ENCODE measurements around the gene SYNE3. TPM values are rescaled to one million over a fixed set of nuclear protein-coding genes. Genes with fewer than 3 reads are reported as not detected.
A peak's percentile ranks its signal among the peaks of the same experiment; 100 is the strongest.

SYNE3 gene
- total and polyA plus RNA-seq, 9 of the 15 experiments (the other 6 are each of a cell fraction or from before 2014, with no cell fraction given) = 0.04 to 3.1 (median 0.55) TPM

GRCh38 chr14:95541932-95542930 lies 25.8 kb upstream of the SYNE3 start:
- 23% methylated on average over 8 of the region's 8 CpGs for WGBS (ENCODE audit: insufficient coverage, low coverage, missing lambda C conversion rate)
- peaks cover 17 to 71% of the 10 kb centered on the region in 2 experiments for H3K4me1 ChIP-seq (replicated peaks in 1 of 2; ENCODE audit: control insufficient read depth in 2 of 2, insufficient read depth in 2 of 2, low read length in 2 of 2)
- no peak overlapping the region for H3K4me3 ChIP-seq
- FAIRE-seq (peak; percentile 80), DNase-seq (ENCODE audit: extremely low read depth in 1 of 4, low spot score in 3 of 4) (peak in 2 of 4 experiments; percentile 45 to 53), ATAC-seq (peak; percentile 50)
- peaks cover 93% of the 10 kb centered on the region for H3K79me2 ChIP-seq (ENCODE audit: control insufficient read depth, insufficient read depth, low read length)
- H3K9ac ChIP-seq (ENCODE audit: insufficient read depth in 1 of 2, low read depth in 2 of 2, low read length in 2 of 2) = peak overlapping the region in 1 of 2 experiments; percentile 42; a peak in 2 of 4 replicates
- intact Hi-C loops (cut with micrococcal nuclease) = no loop called here
- BruUV-seq (replicated peaks) = no TSS peak
- in situ Hi-C loops (cut with MboI) = no loop called here
- H3K4me2 ChIP-seq (ENCODE audit: insufficient read depth, low read length) = peak overlapping the region; percentile 65
- ChIA-PET CTCF (ENCODE audit: low intra/inter-chr PET ratio) (no interaction called here), POLR2A (interaction anchor here (1.1 kb wide), 1 partner anchor 19 kb away, joined by 3 read pairs; no protein-coding TSS in a partner anchor)
- no peaks in the 10 kb centered on the region for H3K27me3 ChIP-seq (ENCODE audit: control insufficient read depth in 2 of 2, insufficient read depth in 2 of 2, low read length in 2 of 2)
- peaks cover 46% of the 10 kb centered on the region for H3K36me3 ChIP-seq (ENCODE audit: control insufficient read depth, insufficient read depth, low read length)
- no peaks in the 10 kb centered on the region for H3K9me3 ChIP-seq (replicated peaks; ENCODE audit: control insufficient read depth, insufficient read depth, low read depth, low read length)
- H2AFZ ChIP-seq (ENCODE audit: low read depth, low read length) = no peak overlapping the region
- peaks cover 22% of the 10 kb centered on the region; the same call in 1 of the 2 replicates for H4K20me1 ChIP-seq (replicated peaks; ENCODE audit: control insufficient read depth, insufficient read depth, low read length)
- peak overlapping the region; percentile 41 for H3K27ac ChIP-seq (ENCODE audit: extremely low read depth, low read depth, low read length)
- no peaks in the 10 kb centered on the region for H3K9me1 ChIP-seq (ENCODE audit: control insufficient read depth, insufficient read depth, low read length)
- TF ChIP-seq MEIS2 (IDR thresholded peaks at IDR 0.05; ENCODE audit: partially characterized antibody) (peak; percentile 83), TCF7L2 (IDR thresholded peaks at IDR 0.05; ENCODE audit: low read depth, low read length) (no peak), PHF8 (IDR thresholded peaks at IDR 0.05; ENCODE audit: borderline replicate concordance, low read length) (no peak), GTF2F1 (IDR thresholded peaks at IDR 0.05; ENCODE audit: low read depth, low read length) (no peak), ILF3 (IDR thresholded peaks at IDR 0.05; ENCODE audit: borderline replicate concordance) (no peak), ZNF586 (CRISPR knock-in tag; conservative IDR thresholded peaks at IDR 0.05) (no peak), MTA1 (IDR thresholded peaks at IDR 0.05; ENCODE audit: borderline replicate concordance) (no peak), TCF3 (CRISPR knock-in tag; IDR thresholded peaks at IDR 0.05) (peak; percentile 58), THAP12 (CRISPR knock-in tag; IDR thresholded peaks at IDR 0.05) (no peak), ARID1B (IDR thresholded peaks at IDR 0.05) (peak; percentile 58), PKNOX1 (IDR thresholded peaks at IDR 0.05) (peak; percentile 74), THRB (CRISPR knock-in tag; conservative IDR thresholded peaks at IDR 0.05) (no peak)
